HG03135 (cell line): ENCODE data around the gene METTL27.
"Not testable (repeated sequence)": the region's sequence is repeated elsewhere in the genome, so short reads cannot be mapped to it uniquely, and the experiment has no call there.

Experiments used
- ATAC-seq: cut with Tn5 transposase; IDR thresholded peaks from one replicate; pipeline ENCODE4 v1.9.1; 2021; ENCODE audit warnings: mild to moderate bottlenecking, moderate library complexity; ENCODE audit not compliant: unreplicated experiment

Gene METTL27, protein sequence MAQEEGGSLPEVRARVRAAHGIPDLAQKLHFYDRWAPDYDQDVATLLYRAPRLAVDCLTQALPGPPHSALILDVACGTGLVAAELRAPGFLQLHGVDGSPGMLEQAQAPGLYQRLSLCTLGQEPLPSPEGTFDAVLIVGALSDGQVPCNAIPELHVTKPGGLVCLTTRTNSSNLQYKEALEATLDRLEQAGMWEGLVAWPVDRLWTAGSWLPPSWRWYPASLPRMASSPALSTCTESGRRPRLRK

GRCh38 chr7:73842067-73842976, at the start of gene METTL27:
Gene METTL27, minus strand, starts transcription at chr7:73842516. Its CDS starts 376 bp downstream, at chr7:73842140.
- ATAC-seq = peak; percentile 93

DNA sequence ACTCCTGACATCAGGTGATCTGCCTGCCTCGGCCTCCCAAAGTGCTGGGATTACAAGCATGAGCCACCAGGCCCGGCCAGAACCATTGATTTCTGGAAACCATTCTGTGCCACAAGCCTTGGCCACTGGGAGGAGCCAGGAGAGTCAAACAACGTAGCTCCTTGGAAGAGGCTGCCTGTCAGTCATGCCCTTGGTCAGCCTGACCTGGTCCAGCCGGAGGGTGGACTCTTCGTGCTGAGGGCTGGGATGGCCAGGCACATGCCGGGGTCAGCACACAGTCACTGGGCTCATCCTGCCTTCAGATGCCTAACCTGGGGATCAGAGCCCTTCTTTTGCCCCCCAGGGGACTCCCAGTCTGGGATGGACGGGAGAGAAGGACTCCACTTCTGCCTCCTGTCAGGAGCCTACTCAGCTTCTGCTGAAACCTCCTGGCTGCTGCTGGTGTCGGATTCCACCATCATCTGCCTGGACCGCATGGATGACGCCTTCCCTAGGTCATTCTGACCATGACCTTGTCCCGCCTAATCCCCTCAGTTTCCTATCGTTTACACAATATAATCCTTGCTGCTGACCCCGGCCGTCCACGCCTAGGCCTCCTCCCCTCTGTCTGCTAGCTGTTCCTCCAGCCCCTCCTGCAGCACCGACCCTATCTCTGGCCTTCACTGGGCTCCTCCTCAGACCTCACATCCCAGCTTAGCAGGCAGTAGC, 49.0 kb upstream of the METTL27 start:
- no peak for ATAC-seq

- no peak for ATAC-seq
Observed at GRCh38 chr7:73890555-73891147, 48.3 kb upstream of the METTL27 start.

DNA sequence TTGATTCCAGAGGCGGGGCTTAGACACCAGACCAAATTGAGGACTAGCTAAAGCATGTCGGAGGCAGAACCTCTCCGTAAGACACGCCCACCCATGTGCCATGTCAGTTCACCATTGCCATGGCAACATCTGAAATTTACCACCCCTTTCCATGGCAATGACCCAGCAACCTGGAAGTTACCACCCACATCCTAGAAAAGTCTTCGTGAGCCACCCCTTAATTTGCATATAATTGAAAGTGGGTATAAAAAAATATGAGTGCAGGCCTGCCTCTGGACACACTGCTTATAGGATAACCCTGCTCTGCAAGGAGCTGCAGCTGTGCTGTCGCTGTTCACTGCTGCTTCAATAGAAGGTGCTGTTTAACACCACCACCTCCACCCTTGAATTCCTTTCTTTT, 46.6 kb upstream of the METTL27 start:
- no peak for ATAC-seq

- no peak for ATAC-seq
Observed at GRCh38 chr7:73887762-73888161, 45.4 kb upstream of the METTL27 start.

DNA sequence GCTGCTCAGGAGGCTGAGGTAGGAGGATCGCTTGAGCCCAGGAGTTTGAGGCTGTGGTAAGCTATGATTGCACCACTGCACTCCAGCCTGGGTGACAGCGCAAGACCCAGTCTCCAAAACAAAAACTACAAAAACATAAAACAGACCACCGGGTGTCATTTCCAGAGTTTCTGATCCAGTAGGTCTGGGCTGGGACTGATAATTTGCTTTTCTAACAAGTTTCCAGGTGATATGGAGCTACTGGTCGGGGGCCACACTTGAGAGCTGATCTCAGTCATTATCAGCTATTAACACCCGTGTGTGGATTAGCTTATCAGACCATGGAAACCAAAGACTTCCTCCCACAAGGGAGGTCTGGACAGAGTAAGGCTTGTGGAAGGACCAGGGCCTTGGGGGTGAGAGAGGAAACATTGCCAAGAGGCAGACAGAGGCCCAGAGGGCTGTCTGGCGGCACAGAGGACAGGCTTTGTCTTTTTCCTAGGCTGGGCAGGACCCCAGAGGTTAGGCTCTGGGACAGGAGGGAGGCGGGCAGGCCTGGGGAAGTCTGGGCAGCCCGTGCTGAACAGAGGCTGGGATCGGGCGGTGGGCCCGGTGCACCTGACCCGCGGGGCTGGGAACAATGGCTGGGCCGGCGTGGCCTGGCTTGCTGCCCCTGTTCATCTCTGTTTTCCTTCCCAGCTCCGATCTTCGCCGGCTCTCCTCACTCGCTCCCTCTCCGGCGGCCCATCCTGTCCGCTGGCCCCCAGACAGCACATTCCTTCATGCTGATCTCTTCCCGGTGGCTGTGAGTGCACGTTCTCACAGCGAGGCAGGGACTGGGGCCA, 43.9 kb upstream of the METTL27 start:
- ATAC-seq = no peak

DNA sequence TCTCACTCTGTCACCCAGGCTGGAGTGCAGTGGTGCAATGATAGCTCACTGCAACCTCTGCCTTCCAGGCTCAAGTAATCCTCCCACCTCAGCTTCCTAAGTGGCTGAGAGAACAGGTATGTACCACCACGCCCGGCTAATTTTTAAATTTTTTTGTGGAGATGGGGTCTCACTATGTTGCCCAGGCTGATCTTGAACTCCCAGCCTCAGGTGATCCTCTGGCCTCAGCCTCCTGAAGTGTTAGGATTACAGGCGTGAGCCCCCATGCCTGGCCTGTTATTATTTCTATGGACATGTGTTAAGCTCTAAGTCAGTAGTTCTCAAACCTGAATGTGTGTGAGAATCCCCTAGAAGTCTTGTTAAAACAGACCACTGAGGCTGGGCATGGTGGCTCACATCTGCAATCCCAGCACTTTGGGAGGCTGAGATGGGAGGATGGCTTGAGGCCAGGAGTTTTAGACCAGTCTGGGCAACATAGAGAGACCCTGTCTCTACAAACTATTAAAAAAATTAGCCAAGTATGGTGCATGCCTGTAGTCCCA, 43.2 kb upstream of the METTL27 start:
- ATAC-seq = no peak

- ATAC-seq = not testable (repeated sequence)
Observed at GRCh38 chr7:73884867-73885422, 42.6 kb upstream of the METTL27 start.

GRCh38 chr7:73882047-73882402, 39.7 kb upstream of the METTL27 start:
- no peak for ATAC-seq

GRCh38 chr7:73881352-73882046, 39.2 kb upstream of the METTL27 start:
- ATAC-seq = no peak

- ATAC-seq = no peak
Observed at GRCh38 chr7:73880755-73881328, 38.5 kb upstream of the METTL27 start.

DNA sequence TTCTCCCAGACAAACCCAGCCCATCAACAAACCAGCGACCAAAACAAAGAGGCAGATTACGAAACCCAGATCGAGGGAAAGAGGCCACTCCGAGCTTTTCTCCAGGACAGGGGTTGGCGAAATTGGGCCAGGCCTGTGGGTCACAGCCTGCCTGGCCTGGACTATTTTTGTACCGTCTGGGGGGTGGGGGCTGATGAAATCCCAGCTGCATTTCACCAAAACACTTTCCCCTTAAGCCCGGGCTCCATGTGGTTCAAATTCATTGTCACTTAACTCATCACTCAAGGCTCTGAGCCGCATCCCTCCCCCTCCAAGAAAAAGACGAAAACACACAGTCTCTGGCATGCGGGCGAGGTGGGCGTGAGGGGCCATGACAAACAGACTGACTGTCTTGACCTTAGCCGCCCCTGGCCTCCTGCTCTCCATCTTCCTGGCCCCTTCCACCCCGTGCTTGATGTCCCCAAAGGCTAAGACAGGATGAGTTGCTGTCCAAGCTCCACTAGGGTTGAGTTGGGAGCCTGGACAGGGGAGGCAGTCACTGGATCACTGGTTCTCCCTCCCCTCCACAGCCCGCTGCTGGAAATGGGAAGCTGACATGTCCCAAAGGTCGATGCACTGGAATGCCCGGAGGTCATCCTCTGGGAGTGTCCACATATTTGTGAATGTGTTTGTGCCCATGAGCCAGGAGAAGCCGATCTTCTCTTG, 37.8 kb upstream of the METTL27 start:
- no peak for ATAC-seq

- ATAC-seq = no peak
Observed at GRCh38 chr7:73876973-73877372, 34.7 kb upstream of the METTL27 start.

DNA sequence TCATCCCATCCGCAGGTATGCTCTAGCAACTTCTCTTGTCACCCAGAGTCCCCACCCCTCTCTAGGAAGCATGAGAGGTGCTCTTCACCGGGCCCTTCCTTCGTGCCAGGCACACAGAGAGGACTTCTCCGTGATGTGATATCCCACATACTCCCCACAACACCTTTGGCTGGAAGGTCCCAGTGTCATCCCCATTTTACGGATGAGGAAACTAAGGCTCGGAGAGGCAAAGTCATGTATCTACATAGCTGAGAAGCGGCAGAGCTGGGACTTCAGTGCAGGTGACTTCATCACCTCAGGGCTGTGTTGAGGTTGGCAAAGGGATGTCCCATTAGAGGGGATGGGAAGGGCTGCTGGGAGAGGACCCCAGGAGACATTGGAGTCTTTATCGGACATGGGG, 34.0 kb upstream of the METTL27 start:
- no peak for ATAC-seq

DNA sequence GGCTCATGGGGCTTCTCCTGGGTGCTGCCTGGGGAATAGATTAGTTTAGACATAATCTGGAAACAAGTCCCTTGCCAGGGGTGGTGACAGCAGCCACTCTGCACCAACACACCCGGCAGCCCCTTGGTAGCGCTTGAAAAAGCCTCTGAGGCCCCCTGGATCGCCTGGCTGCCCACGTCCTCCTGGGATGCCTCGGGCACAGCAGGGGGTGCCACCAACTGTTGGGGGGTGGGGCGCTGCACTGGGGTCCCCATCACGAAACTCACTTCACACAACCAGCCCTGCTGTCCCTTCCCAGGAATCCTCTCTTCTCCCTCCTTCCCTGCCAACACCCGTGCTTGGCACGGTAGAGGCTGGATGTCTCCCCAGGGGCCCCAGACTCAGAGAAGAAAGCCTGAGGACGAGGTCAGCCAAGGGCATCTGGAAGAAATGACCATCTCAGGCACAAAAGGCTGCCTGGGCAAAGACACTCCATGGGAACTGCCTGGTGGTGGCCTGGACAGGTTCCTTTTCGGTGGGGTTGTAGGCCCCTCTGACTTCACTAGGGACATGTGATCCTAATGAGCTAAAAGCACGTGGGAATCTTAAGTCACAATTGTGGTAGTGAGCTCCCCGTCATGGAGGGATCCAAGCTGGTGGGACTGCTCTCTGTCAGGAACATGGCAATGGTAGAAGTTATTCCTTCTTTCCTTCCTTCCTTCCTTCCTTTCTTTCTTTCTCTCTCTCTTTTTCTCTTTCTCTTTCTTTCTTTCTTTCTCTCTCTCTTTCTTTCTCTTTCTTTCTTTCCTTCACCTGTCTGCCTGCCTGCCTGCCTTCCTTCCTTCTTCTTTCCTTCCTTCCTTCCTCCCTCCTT, 30.0 kb upstream of the METTL27 start:
- no peak for ATAC-seq

DNA sequence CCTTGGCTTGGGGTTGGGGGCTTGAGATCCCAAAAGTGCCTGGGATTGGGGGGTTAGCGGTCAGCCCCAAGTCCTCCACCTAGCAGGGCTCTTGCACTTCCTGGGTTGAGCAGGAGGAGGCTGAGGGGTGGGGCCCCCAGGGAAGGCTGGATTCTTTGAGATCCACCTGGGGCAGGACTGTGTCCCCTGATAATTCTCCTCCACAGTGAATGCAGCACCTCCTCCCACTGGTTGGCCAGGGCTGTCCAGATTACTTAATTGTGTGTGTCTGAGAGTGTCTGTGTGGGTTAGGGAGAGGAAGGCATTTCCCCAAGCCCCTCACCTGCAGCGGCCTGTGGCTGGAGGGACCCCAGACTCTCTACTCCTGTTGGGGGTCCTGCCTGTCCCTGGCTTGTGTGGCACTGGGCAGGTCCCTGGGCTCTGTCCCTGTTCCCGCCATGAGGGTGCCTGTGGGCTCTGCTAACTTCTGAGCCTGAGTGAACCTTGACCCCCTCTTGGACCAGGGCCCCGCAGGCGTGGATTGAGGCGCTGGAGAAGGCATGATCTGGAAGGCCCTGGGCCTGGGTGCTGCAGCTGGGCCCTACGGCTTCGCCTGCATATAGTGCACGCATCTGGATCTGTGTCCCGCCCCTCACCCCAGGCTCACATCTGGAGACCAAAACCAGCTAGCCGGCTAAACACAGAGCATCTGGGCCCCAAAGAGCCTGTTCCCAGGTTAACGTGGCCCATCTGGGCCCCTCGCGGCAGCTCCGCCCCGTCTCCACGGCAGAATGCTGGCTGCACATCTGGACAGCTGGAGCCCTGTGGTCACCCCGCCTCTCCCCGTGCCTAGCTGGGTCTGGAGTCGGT, 29.1 kb upstream of the METTL27 start:
- ATAC-seq = no peak
